Body of pancreas (tissue), 4 donors: ENCODE measurements around the gene LAPTM4A. TPM values are rescaled to one million over a fixed set of nuclear protein-coding genes. Genes with fewer than 3 reads are reported as not detected.

ENCODE experiments used
- ATAC-seq: fragments of 150-250 bp; one replicate; pipeline ENCODE4 v1.9.1; 2016
- DNase-seq, 4 donors: peaks; one replicate each; pipeline ENCODE4 v3.0.0-alpha.2; 2019
- H3K27ac ChIP-seq, 4 donors: fragments of 200-600 bp; sonication (generic); 1 replicate in 3 of 4; 2 replicates in 1 of 4; pipeline versions ENCODE4 v1.5.1 to v1.6.1; 2016 to 2019; ENCODE audit warnings: mild to moderate bottlenecking in 1 of 4, mixed read lengths in 1 of 4, moderate library complexity in 1 of 4
- H3K27me3 ChIP-seq, 2 donors: fragments of 200-600 bp; sonication (generic); one replicate each; pipeline ENCODE4 v1.6.0; 2016; ENCODE audit warnings: mild to moderate bottlenecking in 1 of 2
- H3K36me3 ChIP-seq, 2 donors: fragments of 200-600 bp; sonication (generic); replicated peaks in 1 of 2; 2 replicates each; pipeline ENCODE4 v1.5.1; 2016; ENCODE audit warnings: low read depth in 2 of 2; ENCODE audit not compliant: insufficient read depth in 1 of 2
- H3K4me1 ChIP-seq: fragments of 200-600 bp; sonication (generic); one replicate; pipeline ENCODE4 v1.6.0; 2016
- H3K4me3 ChIP-seq, 2 donors: fragments of 200-600 bp; sonication (generic); 1 replicate in 1 of 2; 2 replicates in 1 of 2; pipeline ENCODE4 v1.5.1; 2016 to 2019
- H3K9me3 ChIP-seq, 3 donors: fragments of 200-600 bp; sonication (generic); 1 replicate in 2 of 3; 2 replicates in 1 of 3; pipeline ENCODE4 v1.5.1; 2016
- POLR2A ChIP-seq, 3 donors: fragments of 450-650 bp; IDR thresholded peaks; one replicate each; pipeline ENCODE4 v1.6.1; 2016; ENCODE audit warnings: antibody characterized with exemption in 3 of 3, mild to moderate bottlenecking in 2 of 3
- WGBS, 2 donors: methylation state at CpG; one replicate each; pipeline ENCODE4 v1.1.5; 2017; 5-methylcytosine and 5-hydroxymethylcytosine counted together
- intact Hi-C: fragments of 100-400 bp; cut with DNase I; formaldehyde crosslinking; loops from one replicate; pipeline ENCODE4 v1.15.1; 2023
- total RNA-seq, 2 donors: library from RNA; depleted of rRNA; stranded (reverse); fragments of >200 nt; gene quantifications; one replicate each; pipeline ENCODE4 v1.1.0, GENCODE V29; 2016
- TF ChIP-seq, protein P1 (sequence below), 7 experiments: fragments of 450-650 bp in 4 of 7; fragments of 200-600 bp in 3 of 7; sonication (generic) in 3 of 7; IDR thresholded peaks; one replicate each; pipeline ENCODE4 v1.5.1; 2016 to 2019; ENCODE audit warnings: antibody characterized with exemption in 7 of 7

The LAPTM4A gene
- total RNA-seq, 2 donors from 2014 or later = 39.9 to 100 TPM

- ATAC-seq (no peak), DNase-seq (no peak)
- Histone ChIP-seq H3K4me1 (peaks cover 20% of the 10 kb centered on the region), H3K27me3 (no peaks in the 10 kb centered on the region), H3K9me3 (no peaks in the 10 kb centered on the region), H3K36me3 (no peaks in the 10 kb centered on the region), H3K4me3 (peak overlapping the region; percentile 52 to 75), H3K27ac (peak overlapping the region in 2 of 4 donors; percentile 38 to 57)
- no peak for TF ChIP-seq POLR2A (IDR thresholded peaks at IDR 0.05)
- TF ChIP-seq, protein P1, sequence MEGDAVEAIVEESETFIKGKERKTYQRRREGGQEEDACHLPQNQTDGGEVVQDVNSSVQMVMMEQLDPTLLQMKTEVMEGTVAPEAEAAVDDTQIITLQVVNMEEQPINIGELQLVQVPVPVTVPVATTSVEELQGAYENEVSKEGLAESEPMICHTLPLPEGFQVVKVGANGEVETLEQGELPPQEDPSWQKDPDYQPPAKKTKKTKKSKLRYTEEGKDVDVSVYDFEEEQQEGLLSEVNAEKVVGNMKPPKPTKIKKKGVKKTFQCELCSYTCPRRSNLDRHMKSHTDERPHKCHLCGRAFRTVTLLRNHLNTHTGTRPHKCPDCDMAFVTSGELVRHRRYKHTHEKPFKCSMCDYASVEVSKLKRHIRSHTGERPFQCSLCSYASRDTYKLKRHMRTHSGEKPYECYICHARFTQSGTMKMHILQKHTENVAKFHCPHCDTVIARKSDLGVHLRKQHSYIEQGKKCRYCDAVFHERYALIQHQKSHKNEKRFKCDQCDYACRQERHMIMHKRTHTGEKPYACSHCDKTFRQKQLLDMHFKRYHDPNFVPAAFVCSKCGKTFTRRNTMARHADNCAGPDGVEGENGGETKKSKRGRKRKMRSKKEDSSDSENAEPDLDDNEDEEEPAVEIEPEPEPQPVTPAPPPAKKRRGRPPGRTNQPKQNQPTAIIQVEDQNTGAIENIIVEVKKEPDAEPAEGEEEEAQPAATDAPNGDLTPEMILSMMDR (IDR thresholded peaks at IDR 0.05) = no peak
- intact Hi-C loops = no loop called here
- 3% methylated on average over 8 of the region's 8 CpGs for WGBS, 2 donors
These were observed 62.1 kb downstream of the LAPTM4A start for GRCh38 chr2:19989342-19989666.

- intact Hi-C loops = no loop called here
- Histone ChIP-seq H3K27ac (no peak overlapping the region), H3K27me3 (no peaks in the 10 kb centered on the region), H3K9me3 (no peaks in the 10 kb centered on the region), H3K4me3 (no peak overlapping the region), H3K4me1 (peaks cover 20% of the 10 kb centered on the region), H3K36me3 (no peaks in the 10 kb centered on the region)
- TF ChIP-seq, protein P1 (IDR thresholded peaks at IDR 0.05) = no peak
- no peak for TF ChIP-seq POLR2A (IDR thresholded peaks at IDR 0.05)
- 78 to 82% methylated on average over 2 of the region's 2 CpGs for WGBS, 2 donors
- DNase-seq (no peak), ATAC-seq (no peak)
These were observed 62.8 kb downstream of the LAPTM4A start for GRCh38 chr2:19988600-19988999.

- no peak for TF ChIP-seq POLR2A (IDR thresholded peaks at IDR 0.05)
- TF ChIP-seq, protein P1 (IDR thresholded peaks at IDR 0.05) = no peak
- Histone ChIP-seq H3K27me3 (no peaks in the 10 kb centered on the region), H3K4me3 (no peak overlapping the region), H3K4me1 (peaks cover 20% of the 10 kb centered on the region), H3K9me3 (no peaks in the 10 kb centered on the region), H3K27ac (no peak overlapping the region), H3K36me3 (no peaks in the 10 kb centered on the region)
- DNase-seq (no peak), ATAC-seq (no peak)
- WGBS, 2 donors = 90% methylated on average over 5 of the region's 5 CpGs
- intact Hi-C loops = no loop called here
These were observed 63.5 kb downstream of the LAPTM4A start for GRCh38 chr2:19987936-19988335.

Other genes starting within 250 kb of the LAPTM4A start
- 1 to 10 TPM; 2.0 to 9.3 TPM for gene TTC32, start 149.6 kb downstream of the LAPTM4A start, total RNA-seq
- gene WDR35, start 61.5 kb downstream of the LAPTM4A start, total RNA-seq = 1 to 10 TPM; 6.7 to 8.9 TPM
- not detected for gene MATN3, start 39.0 kb downstream of the LAPTM4A start, total RNA-seq
- gene SDC1, start 173.5 kb upstream of the LAPTM4A start, total RNA-seq = 10 to 100 TPM; 24.7 to 53.2 TPM